Neural cell (in vitro differentiated cells): ENCODE results near the gene NCF4. TPM values are rescaled to one million over a fixed set of nuclear protein-coding genes. Genes with fewer than 3 reads are reported as not detected.

ENCODE experiments used
- H2AFZ ChIP-seq: fragments of 200-600, 300-800 bp; sonication (generic), shearing (Covaris generic); 2 replicates; pipeline ENCODE4 v1.6.0; 2014; ENCODE audit warnings: low read depth, mild to moderate bottlenecking, antibody characterized with exemption, low read length, moderate library complexity
- H3F3A ChIP-seq: fragments of 200-600 bp; shearing (Covaris generic); 2 replicates; pipeline ENCODE4 v1.6.1; 2016; ENCODE audit warnings: mild to moderate bottlenecking, moderate library complexity, mixed read lengths, antibody characterized with exemption, low read length; ENCODE audit not compliant: insufficient read depth, poor library complexity, severe bottlenecking
- H3K27ac ChIP-seq: fragments of 200-600, 300-800 bp; sonication (generic), shearing (Covaris generic); 2 replicates; pipeline ENCODE4 v1.5.1; 2014; ENCODE audit warnings: mild to moderate bottlenecking, low read length, moderate library complexity
- H3K27me3 ChIP-seq: fragments of 300-800, 200-600 bp; sonication (generic), shearing (Covaris generic); 2 replicates; pipeline ENCODE4 v1.6.0; 2014; ENCODE audit warnings: mild to moderate bottlenecking, low read depth, low read length, moderate library complexity; ENCODE audit not compliant: insufficient read depth
- H3K36me3 ChIP-seq: fragments of 300-800, 200-600 bp; sonication (generic), shearing (Covaris generic); 2 replicates; pipeline ENCODE4 v1.5.1; 2014; ENCODE audit warnings: mild to moderate bottlenecking, antibody characterized with exemption, low read length, moderate library complexity; ENCODE audit not compliant: insufficient read depth
- H3K4me2 ChIP-seq: fragments of 300-800, 200-600 bp; sonication (generic), shearing (Covaris generic); 2 replicates; pipeline ENCODE4 v1.6.0; 2014; ENCODE audit warnings: mild to moderate bottlenecking, low read length
- H3K4me3 ChIP-seq: fragments of 300-800, 200-600 bp; sonication (generic), shearing (Covaris generic); 2 replicates; pipeline ENCODE4 v1.5.1; 2014; ENCODE audit warnings: mild to moderate bottlenecking, low read length, moderate library complexity
- H3K79me2 ChIP-seq: fragments of 200-600 bp; shearing (Covaris generic); replicated peaks from 2 replicates; pipeline ENCODE4 v1.6.0; 2014; ENCODE audit warnings: mild to moderate bottlenecking, low read length, moderate library complexity; ENCODE audit not compliant: insufficient read depth
- H3K9ac ChIP-seq: fragments of 300-800, 200-600 bp; sonication (generic), shearing (Covaris generic); 2 replicates; pipeline ENCODE4 v1.6.1; 2016; ENCODE audit warnings: mild to moderate bottlenecking, low read length, mixed read lengths
- H3K9me2 ChIP-seq: fragments of 200-600 bp; shearing (Covaris generic); 2 replicates; pipeline ENCODE4 v1.6.1; 2016; ENCODE audit warnings: mild to moderate bottlenecking, low read length, mixed read lengths; ENCODE audit not compliant: insufficient read depth
- H3K9me3 ChIP-seq: fragments of 200-600, 300-800 bp; sonication (generic), shearing (Covaris generic); 2 replicates; pipeline ENCODE4 v1.6.1; 2016; ENCODE audit warnings: mild to moderate bottlenecking, mixed run types, low read length, moderate library complexity, mixed read lengths
- H4K20me1 ChIP-seq: fragments of 200-600 bp; shearing (Covaris generic); 2 replicates; pipeline ENCODE4 v1.6.1; 2016; ENCODE audit warnings: mild to moderate bottlenecking, mixed run types; ENCODE audit not compliant: insufficient read depth
- EP300 ChIP-seq: fragments of 450-650 bp; conservative IDR thresholded peaks from 2 replicates; pipeline ENCODE4 v1.6.1; 2014; ENCODE audit warnings: antibody characterized with exemption, mild to moderate bottlenecking, moderate library complexity; ENCODE audit not compliant: poor library complexity, severe bottlenecking
- EZH2 ChIP-seq: fragments of 200-600, 300-800 bp; shearing (Covaris generic), sonication (generic); IDR thresholded peaks from 2 replicates; pipeline ENCODE4 v1.6.1; 2014; ENCODE audit warnings: antibody characterized with exemption, low read length, borderline replicate concordance, mild to moderate bottlenecking; ENCODE audit not compliant: insufficient read depth, poor library complexity, severe bottlenecking
- MXI1 ChIP-seq: fragments of 450-650 bp; conservative IDR thresholded peaks from 2 replicates; pipeline ENCODE4 v1.6.1; 2014; ENCODE audit warnings: antibody characterized with exemption, mild to moderate bottlenecking; ENCODE audit not compliant: poor library complexity, severe bottlenecking
- POLR2AphosphoS5 ChIP-seq: IDR thresholded peaks from 2 replicates; pipeline ENCODE4 v1.6.1; 2012
- RAD21 ChIP-seq: fragments of 450-650 bp; conservative IDR thresholded peaks from 2 replicates; pipeline ENCODE4 v1.6.1; 2014; ENCODE audit warnings: antibody characterized with exemption, mild to moderate bottlenecking, moderate library complexity
- SMC3 ChIP-seq: fragments of 450-650 bp; conservative IDR thresholded peaks from 2 replicates; pipeline ENCODE4 v1.6.1; 2014; ENCODE audit warnings: antibody characterized with exemption, mild to moderate bottlenecking, moderate library complexity; ENCODE audit not compliant: poor library complexity
- TAF1 ChIP-seq: IDR thresholded peaks from 2 replicates; pipeline ENCODE4 v1.6.1; 2012; ENCODE audit warnings: low read depth
- polyA plus RNA-seq: library from polyadenylated mRNA; depleted of rRNA; stranded (reverse); fragments of >200 nt; gene quantifications from 2 replicates; pipeline ENCODE4 v1.2.3, GENCODE V29; 2014
- TF ChIP-seq, protein P1 (sequence below): IDR thresholded peaks from 2 replicates; pipeline ENCODE4 v1.6.1; 2012; ENCODE audit warnings: borderline replicate concordance
- TF ChIP-seq, protein P2 (sequence below): fragments of 450-650 bp; IDR thresholded peaks from 2 replicates; pipeline ENCODE4 v1.5.1; 2014; ENCODE audit warnings: antibody characterized with exemption, mild to moderate bottlenecking, moderate library complexity; ENCODE audit not compliant: poor library complexity, severe bottlenecking

Gene NCF4
- polyA plus RNA-seq, 1 donor from 2014 or later = not detected

DNA sequence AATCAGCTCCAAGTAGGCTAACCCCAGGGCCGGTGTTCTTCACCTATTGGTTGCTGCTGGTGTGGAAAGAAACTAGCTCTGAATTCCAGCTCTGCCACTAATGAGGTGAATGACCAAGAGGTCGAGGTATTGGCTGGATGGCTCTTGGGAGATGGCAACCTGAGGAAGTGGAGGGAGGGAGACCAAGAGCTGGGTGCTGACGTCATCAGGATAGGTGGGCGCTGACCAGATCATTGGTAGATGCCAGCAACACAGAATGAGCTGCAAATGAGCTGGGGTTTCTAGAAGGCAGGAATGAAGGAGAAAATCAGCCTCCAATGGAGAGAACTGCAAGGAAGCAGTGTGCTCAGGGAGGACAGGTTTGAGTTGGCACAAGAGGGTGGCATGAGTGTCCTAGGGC lies 37.9 kb downstream of the NCF4 start:
- no peaks in the 10 kb centered on the region for H3K9me2 ChIP-seq
- no peak overlapping the region for H3K27ac ChIP-seq
- TF ChIP-seq TAF1 (no peak), MXI1 (no peak), RAD21 (no peak), POLR2AphosphoS5 (no peak), EP300 (no peak), SMC3 (no peak), EZH2 (no peak)
- TF ChIP-seq, protein P1, sequence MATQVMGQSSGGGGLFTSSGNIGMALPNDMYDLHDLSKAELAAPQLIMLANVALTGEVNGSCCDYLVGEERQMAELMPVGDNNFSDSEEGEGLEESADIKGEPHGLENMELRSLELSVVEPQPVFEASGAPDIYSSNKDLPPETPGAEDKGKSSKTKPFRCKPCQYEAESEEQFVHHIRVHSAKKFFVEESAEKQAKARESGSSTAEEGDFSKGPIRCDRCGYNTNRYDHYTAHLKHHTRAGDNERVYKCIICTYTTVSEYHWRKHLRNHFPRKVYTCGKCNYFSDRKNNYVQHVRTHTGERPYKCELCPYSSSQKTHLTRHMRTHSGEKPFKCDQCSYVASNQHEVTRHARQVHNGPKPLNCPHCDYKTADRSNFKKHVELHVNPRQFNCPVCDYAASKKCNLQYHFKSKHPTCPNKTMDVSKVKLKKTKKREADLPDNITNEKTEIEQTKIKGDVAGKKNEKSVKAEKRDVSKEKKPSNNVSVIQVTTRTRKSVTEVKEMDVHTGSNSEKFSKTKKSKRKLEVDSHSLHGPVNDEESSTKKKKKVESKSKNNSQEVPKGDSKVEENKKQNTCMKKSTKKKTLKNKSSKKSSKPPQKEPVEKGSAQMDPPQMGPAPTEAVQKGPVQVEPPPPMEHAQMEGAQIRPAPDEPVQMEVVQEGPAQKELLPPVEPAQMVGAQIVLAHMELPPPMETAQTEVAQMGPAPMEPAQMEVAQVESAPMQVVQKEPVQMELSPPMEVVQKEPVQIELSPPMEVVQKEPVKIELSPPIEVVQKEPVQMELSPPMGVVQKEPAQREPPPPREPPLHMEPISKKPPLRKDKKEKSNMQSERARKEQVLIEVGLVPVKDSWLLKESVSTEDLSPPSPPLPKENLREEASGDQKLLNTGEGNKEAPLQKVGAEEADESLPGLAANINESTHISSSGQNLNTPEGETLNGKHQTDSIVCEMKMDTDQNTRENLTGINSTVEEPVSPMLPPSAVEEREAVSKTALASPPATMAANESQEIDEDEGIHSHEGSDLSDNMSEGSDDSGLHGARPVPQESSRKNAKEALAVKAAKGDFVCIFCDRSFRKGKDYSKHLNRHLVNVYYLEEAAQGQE = no peak
- TF ChIP-seq, protein P2, sequence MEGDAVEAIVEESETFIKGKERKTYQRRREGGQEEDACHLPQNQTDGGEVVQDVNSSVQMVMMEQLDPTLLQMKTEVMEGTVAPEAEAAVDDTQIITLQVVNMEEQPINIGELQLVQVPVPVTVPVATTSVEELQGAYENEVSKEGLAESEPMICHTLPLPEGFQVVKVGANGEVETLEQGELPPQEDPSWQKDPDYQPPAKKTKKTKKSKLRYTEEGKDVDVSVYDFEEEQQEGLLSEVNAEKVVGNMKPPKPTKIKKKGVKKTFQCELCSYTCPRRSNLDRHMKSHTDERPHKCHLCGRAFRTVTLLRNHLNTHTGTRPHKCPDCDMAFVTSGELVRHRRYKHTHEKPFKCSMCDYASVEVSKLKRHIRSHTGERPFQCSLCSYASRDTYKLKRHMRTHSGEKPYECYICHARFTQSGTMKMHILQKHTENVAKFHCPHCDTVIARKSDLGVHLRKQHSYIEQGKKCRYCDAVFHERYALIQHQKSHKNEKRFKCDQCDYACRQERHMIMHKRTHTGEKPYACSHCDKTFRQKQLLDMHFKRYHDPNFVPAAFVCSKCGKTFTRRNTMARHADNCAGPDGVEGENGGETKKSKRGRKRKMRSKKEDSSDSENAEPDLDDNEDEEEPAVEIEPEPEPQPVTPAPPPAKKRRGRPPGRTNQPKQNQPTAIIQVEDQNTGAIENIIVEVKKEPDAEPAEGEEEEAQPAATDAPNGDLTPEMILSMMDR = no peak
- H3K9me3 ChIP-seq = peaks cover 7% of the 10 kb centered on the region
- H3K4me2 ChIP-seq = no peak overlapping the region
- H3K27me3 ChIP-seq = no peaks in the 10 kb centered on the region
- H4K20me1 ChIP-seq = no peaks in the 10 kb centered on the region
- no peak overlapping the region for H3K4me3 ChIP-seq
- no peaks in the 10 kb centered on the region for H3K79me2 ChIP-seq
- no peaks in the 10 kb centered on the region for H3F3A ChIP-seq
- H3K36me3 ChIP-seq = no peaks in the 10 kb centered on the region
- no peak overlapping the region for H2AFZ ChIP-seq
- H3K9ac ChIP-seq = no peak overlapping the region

DNA sequence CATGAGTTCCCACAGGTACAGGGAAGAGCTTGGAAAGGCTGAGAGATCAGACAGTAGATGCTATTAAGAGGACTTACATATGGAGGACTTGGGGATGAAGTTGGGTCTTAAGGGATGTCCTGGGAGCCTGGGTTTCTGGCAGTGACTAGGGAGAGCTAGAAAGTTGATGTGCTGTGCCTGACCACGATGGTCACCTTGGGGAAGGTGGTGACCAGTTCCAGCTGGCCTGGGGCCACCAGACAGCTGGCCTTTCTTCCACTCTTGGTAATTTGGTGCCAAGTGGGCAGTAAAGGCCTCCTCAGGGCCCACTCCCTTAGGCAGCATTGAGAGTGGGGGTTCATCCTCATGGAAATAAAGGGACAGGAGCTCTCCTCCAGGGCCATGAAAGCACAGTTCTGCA lies 38.7 kb downstream of the NCF4 start:
- Histone ChIP-seq H3F3A (no peaks in the 10 kb centered on the region), H3K9ac (no peak overlapping the region), H4K20me1 (no peaks in the 10 kb centered on the region), H3K27me3 (no peaks in the 10 kb centered on the region), H3K27ac (no peak overlapping the region), H3K4me2 (no peak overlapping the region), H3K4me3 (no peak overlapping the region), H2AFZ (no peak overlapping the region), H3K9me2 (no peaks in the 10 kb centered on the region), H3K79me2 (no peaks in the 10 kb centered on the region), H3K36me3 (no peaks in the 10 kb centered on the region), H3K9me3 (peaks cover 7% of the 10 kb centered on the region)
- TF ChIP-seq TAF1 (no peak), POLR2AphosphoS5 (no peak), MXI1 (no peak), EZH2 (no peak), RAD21 (no peak)
- TF ChIP-seq, protein P1 = no peak
